Activated naive CD8-positive, alpha-beta T cell treated with anti-CD3 and anti-CD28 coated beads, Interleukin-2, amount 50 U/mL, for 24 hours (primary cell): ENCODE measurements around the gene CCDC192.

ENCODE experiments used
- ATAC-seq: fragments of 150-1000 bp; cut with Tn5 transposase; one replicate; pipeline ENCODE4 v1.10.0; 2021
- DNase-seq: peaks from one replicate; pipeline ENCODE4 v3.0.0; 2021
- H3K27ac Mint-ChIP-seq: one replicate; pipeline ENCODE4 v1.8.0; 2021; ENCODE audit warnings: mild to moderate bottlenecking, mixed read lengths
- H3K27me3 Mint-ChIP-seq: one replicate; pipeline ENCODE4 v1.8.0; 2021; ENCODE audit warnings: mixed read lengths
- H3K36me3 Mint-ChIP-seq: one replicate; pipeline ENCODE4 v1.8.0; 2021; ENCODE audit warnings: low read depth, mixed read lengths
- H3K4me1 Mint-ChIP-seq: one replicate; pipeline ENCODE4 v1.8.0; 2021; ENCODE audit warnings: mixed read lengths
- H3K4me3 Mint-ChIP-seq: one replicate; pipeline ENCODE4 v1.8.0; 2021; ENCODE audit warnings: mild to moderate bottlenecking, moderate library complexity, mixed read lengths
- H3K9me3 Mint-ChIP-seq: one replicate; pipeline ENCODE4 v1.8.0; 2021; ENCODE audit warnings: mixed read lengths

CCDC192 gene

DNA sequence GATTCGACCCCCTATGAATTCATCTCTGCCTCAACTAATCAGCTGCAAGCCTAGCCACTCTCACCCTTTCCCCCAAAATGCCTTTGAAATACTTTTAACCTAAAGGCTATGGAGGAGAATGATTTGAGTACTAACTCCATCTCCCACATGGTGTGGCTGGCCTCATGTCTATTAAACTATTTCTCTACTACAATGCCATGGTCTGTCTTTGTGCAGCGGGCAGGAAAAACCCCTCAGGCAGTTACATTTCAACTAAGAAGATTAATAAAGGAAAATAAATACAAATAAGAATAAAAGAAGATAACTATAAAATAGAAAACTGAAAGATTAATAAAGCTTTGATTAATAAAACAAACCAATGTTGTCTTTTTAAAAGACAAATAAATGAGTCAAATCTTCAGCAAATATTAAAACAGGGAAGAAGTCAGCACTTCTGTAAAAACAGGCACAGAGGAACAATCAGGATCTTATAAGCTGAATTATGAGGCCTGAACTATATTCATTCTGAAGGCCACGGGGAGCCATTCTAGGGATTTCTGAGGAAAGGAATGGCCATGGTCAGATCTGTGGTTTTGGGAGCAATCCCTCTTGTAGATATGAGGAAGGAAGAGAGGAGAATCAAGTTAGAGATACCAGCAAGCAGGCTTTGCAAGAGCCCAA is 264.3 kb downstream of the CCDC192 start:
- Mint-ChIP-seq H3K4me3 (no peak overlapping the region), H3K9me3 (peaks cover 5% of the 10 kb centered on the region), H3K36me3 (peaks cover 23% of the 10 kb centered on the region), H3K4me1 (no peaks in the 10 kb centered on the region), H3K27me3 (no peaks in the 10 kb centered on the region), H3K27ac (no peak overlapping the region)
- no peak for DNase-seq
- ATAC-seq: no peak

DNA sequence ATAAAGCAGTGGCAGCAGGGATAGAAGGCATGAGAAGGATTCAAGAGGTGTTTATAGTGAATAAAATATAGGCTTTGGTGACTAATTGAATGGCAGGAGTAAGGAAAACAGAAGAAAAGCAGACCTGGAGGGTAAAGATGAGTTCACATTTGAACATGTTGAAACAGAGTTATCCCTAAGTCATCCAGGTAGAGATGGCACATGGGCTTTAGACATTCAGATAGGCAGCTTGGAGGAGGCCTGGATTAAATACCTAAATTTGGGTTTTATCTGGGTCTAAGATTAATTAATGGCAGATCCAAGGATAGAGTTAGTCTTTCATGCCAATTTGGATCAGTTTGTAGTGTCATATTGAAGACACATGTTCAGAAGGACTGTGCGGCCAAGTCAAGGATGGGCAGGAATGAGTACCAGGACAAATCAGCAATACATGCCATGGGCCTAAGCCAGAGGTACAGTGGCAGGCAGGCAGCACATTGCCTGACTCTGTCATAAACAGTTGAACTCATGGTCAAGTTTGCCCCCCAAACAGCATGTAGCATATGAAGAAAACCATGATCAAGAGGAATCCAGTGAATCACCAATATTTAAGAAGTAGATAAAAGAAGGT is 264.9 kb downstream of the CCDC192 start:
- no peak overlapping the region for H3K4me3 Mint-ChIP-seq
- H3K27me3 Mint-ChIP-seq: no peaks in the 10 kb centered on the region
- DNase-seq (no peak), ATAC-seq (no peak)
- peaks cover 23% of the 10 kb centered on the region for H3K36me3 Mint-ChIP-seq
- no peaks in the 10 kb centered on the region for H3K4me1 Mint-ChIP-seq
- H3K27ac Mint-ChIP-seq: no peak overlapping the region
- peaks cover 5% of the 10 kb centered on the region for H3K9me3 Mint-ChIP-seq

DNA sequence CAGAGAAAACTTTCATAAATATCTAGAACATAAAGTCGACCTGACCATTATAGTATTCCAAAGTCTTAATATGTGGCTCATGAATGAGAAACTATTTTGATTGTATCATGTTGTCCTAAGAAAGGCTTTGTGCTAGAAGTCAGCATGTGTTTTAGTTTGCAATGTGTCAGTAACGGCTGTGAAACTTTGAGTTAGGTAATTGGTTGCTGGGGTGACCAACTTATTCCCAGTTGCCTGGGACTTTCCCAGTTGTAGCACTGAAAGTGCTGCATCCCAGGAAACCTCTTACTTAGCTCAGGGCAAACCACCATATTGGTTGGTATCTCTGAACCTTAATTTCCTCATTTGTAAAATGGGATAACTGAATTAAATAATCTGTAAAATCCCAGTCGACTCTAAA is 265.8 kb downstream of the CCDC192 start:
- no peak for DNase-seq
- no peak overlapping the region for H3K27ac Mint-ChIP-seq
- H3K27me3 Mint-ChIP-seq: no peaks in the 10 kb centered on the region
- no peak for ATAC-seq
- H3K36me3 Mint-ChIP-seq: peaks cover 23% of the 10 kb centered on the region
- H3K4me1 Mint-ChIP-seq: no peaks in the 10 kb centered on the region
- H3K9me3 Mint-ChIP-seq: peaks cover 5% of the 10 kb centered on the region
- H3K4me3 Mint-ChIP-seq: no peak overlapping the region

DNA sequence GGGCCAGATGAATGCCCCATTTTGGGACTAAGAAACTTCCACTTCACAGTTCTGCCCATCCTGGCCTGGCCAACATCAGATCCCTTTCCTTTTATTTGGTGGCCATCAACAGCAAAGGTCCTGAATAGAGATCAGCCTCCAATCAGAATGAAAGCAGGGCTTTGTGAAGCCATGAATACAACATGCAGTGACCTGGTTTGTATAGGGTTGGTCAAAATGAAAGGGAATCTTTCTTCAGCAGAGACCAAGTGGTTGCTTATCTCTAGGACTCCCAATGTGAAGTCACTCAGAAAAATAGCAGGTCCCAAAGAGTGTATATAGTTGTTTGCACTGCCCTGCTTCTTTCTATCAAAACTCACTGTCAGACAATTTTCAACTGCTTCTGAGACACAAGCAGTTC is 266.5 kb downstream of the CCDC192 start:
- Mint-ChIP-seq H3K36me3 (peaks cover 22% of the 10 kb centered on the region), H3K27ac (no peak overlapping the region), H3K4me1 (no peaks in the 10 kb centered on the region), H3K4me3 (no peak overlapping the region), H3K27me3 (no peaks in the 10 kb centered on the region), H3K9me3 (peaks cover 5% of the 10 kb centered on the region)
- DNase-seq: no peak
- ATAC-seq: no peak

DNA sequence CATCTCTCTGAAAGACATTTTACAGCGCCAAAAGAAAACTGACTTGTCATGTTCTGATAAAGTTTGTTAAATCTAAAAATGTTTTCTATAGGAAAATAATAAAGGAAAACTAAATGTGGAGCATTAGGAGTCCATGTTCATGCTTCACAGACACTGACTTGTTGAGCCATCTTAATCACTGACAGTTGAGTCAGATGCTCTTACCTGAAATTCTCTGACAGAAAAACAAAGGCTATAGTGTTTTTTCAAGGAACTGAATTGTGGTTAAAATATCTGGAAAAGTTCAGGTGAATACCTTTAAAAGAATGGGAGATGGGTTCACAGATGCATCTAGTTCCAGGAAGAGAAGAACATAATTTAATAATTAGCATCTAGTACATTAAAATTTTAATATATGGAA is 266.9 kb downstream of the CCDC192 start:
- H3K36me3 Mint-ChIP-seq: peaks cover 19% of the 10 kb centered on the region
- no peaks in the 10 kb centered on the region for H3K27me3 Mint-ChIP-seq
- peaks cover 5% of the 10 kb centered on the region for H3K9me3 Mint-ChIP-seq
- no peaks in the 10 kb centered on the region for H3K4me1 Mint-ChIP-seq
- DNase-seq (no peak), ATAC-seq (no peak)
- no peak overlapping the region for H3K4me3 Mint-ChIP-seq
- no peak overlapping the region for H3K27ac Mint-ChIP-seq

DNA sequence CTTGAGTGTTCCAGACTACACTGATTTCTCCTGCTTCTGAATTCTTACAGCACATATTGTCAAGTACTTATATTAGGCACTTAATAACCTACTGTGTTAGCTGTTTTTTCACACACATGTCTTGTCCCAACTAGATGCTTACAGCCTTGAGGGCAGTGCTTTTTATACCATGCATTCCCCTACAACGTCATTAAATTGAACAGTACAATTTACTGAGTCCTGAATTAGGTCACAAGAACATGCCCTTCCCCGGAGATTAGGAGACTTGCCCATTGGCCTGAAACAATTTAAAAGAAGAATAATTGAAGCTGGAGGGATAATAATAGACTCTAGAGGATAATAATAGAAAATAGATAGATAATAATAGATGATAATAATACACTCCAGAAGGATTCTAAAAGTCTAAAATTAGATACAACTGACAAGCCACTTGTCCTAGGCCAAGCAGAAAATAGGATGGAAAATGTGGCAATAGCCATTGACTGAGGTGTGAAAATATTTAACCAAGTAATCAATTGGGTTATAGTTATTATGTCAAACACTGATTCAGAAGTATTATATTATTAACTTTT is 267.7 kb downstream of the CCDC192 start:
- H3K4me1 Mint-ChIP-seq: no peaks in the 10 kb centered on the region
- ATAC-seq: no peak
- peaks cover 15% of the 10 kb centered on the region for H3K36me3 Mint-ChIP-seq
- no peak for DNase-seq
- H3K27me3 Mint-ChIP-seq: no peaks in the 10 kb centered on the region
- H3K27ac Mint-ChIP-seq: no peak overlapping the region
- H3K9me3 Mint-ChIP-seq: peaks cover 1% of the 10 kb centered on the region
- H3K4me3 Mint-ChIP-seq: no peak overlapping the region

DNA sequence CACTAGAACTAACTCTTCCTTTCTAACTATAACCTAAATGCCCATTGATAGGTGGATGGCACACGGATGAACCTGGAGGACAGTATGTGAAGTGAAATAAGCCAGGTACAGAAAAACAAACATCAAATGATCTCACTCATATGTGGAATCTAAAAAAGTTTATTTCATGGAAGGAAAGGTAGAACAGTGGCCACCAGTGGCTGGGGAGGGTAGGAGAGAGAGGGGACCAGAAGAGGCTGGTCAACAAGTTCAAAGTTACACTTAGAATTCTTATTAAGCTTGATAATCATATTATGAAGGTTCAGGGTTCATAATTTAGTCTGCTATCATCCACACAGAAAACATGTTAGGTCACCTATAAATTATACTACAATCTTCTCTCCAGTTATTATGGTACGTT is 272.8 kb downstream of the CCDC192 start:
- H3K9me3 Mint-ChIP-seq: no peaks in the 10 kb centered on the region
- H3K27ac Mint-ChIP-seq: no peak overlapping the region
- no peak overlapping the region for H3K4me3 Mint-ChIP-seq
- no peaks in the 10 kb centered on the region for H3K27me3 Mint-ChIP-seq
- H3K4me1 Mint-ChIP-seq: no peaks in the 10 kb centered on the region
- peaks cover 3% of the 10 kb centered on the region for H3K36me3 Mint-ChIP-seq
- no peak for DNase-seq
- no peak for ATAC-seq

DNA sequence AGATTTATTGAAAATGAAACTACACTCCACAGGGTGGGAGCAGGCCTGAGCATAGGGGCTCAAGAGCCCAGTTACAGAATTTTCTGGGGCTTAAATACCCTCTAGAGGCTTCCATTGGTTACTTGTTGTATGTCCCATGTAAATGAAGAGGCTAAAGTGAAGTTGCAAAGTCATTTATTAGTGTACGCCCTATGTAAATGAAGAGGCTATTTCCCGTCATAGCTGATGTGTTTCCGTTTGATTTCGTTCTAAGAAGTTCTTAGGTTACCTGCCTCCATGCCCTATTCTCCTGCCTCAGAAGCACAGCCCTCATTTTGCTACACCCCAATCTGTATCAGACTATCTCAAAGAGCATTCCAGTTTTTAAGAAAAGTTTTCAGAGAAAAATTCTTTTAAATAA is 273.3 kb downstream of the CCDC192 start:
- Mint-ChIP-seq H3K4me3 (no peak overlapping the region), H3K4me1 (no peaks in the 10 kb centered on the region), H3K36me3 (peaks cover 3% of the 10 kb centered on the region), H3K9me3 (no peaks in the 10 kb centered on the region), H3K27me3 (no peaks in the 10 kb centered on the region), H3K27ac (no peak overlapping the region)
- no peak for ATAC-seq
- no peak for DNase-seq

DNA sequence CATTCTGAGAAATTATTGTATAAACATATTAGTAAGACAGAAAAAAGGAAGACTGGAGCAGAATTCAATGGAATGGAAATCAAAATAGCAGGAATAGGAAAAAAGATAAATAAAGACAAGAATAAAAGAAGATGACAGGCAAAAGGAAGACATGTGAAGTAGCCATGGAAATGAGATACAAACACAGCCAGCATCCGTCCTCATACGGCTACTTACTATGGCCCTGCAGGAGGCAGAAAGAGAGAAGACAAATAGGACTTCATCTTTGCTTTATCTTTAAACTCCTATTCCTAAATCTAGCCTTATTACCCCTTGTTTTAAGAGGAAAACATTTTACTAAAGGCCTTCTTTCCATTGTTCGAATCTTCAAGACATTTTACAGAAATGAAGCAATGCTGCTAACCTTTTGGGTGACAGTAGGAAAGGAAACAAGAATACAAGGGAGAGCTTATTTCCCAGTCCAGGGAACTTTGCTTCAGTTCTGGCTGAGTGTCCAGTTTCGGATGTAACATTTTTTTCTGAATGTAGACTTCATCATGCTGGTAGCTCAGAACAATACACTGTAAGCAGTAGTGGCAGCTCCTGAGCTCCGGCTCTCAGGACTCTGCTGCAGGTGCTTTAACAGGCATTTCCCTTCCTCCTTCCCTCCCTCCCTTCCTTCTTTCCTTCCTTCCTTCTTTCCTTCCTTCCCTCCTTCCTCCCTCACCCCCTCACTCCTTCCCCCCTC is 274.0 kb downstream of the CCDC192 start:
- ATAC-seq (no peak), DNase-seq (no peak)
- Mint-ChIP-seq H3K4me3 (no peak overlapping the region), H3K9me3 (no peaks in the 10 kb centered on the region), H3K36me3 (peaks cover 2% of the 10 kb centered on the region), H3K27ac (no peak overlapping the region), H3K4me1 (no peaks in the 10 kb centered on the region), H3K27me3 (no peaks in the 10 kb centered on the region)

DNA sequence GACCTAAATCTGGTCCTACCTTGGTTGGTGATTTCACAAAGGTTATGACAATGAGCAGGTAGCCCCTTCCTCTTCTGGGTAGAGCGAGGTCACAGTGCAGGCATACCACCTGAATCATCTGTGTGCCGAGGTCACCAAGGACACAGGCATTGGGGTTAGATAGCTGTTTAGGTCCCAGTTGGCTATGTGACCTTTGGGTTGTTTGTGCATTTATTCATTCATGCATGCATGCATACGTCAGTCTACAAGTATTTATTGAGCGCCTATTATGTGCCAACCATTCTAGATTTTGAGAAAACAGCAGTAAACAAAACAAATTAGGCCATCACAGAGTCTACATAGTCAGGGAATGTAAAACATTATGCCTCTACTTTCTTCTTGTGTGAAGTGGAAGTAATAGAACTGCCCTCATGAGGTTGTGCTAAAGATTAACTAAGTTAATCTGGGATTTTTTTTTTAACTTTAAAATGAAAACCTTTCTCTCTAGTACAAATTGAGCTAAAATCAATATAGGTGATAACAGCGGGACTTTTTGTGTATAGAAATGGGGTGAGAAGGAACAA is 275.6 kb downstream of the CCDC192 start:
- Mint-ChIP-seq H3K4me3 (no peak overlapping the region), H3K27me3 (no peaks in the 10 kb centered on the region), H3K4me1 (no peaks in the 10 kb centered on the region), H3K9me3 (no peaks in the 10 kb centered on the region), H3K36me3 (no peaks in the 10 kb centered on the region), H3K27ac (no peak overlapping the region)
- ATAC-seq (no peak), DNase-seq (no peak)

DNA sequence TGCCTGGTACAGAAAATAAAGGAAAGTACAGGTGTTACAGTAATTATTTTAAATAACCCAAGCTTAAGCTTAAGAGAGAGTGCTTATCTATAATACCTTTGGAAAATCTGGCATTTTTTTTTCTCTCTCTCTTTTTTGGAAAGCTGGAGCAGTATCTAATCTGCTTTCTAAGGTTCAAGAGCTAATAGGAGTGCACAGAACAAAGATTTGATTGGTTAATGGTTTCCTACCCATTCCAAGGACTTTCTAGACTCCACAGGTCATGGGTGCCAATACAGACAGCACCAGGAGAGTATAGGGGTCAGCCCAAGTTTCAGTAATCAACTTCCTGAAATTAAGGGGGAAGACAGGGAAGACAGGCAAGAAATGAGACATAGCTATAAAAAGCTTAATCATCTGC is 276.3 kb downstream of the CCDC192 start:
- H3K4me3 Mint-ChIP-seq: no peak overlapping the region
- no peaks in the 10 kb centered on the region for H3K4me1 Mint-ChIP-seq
- DNase-seq: no peak
- no peak overlapping the region for H3K27ac Mint-ChIP-seq
- H3K9me3 Mint-ChIP-seq: no peaks in the 10 kb centered on the region
- ATAC-seq: no peak
- no peaks in the 10 kb centered on the region for H3K36me3 Mint-ChIP-seq
- H3K27me3 Mint-ChIP-seq: no peaks in the 10 kb centered on the region

DNA sequence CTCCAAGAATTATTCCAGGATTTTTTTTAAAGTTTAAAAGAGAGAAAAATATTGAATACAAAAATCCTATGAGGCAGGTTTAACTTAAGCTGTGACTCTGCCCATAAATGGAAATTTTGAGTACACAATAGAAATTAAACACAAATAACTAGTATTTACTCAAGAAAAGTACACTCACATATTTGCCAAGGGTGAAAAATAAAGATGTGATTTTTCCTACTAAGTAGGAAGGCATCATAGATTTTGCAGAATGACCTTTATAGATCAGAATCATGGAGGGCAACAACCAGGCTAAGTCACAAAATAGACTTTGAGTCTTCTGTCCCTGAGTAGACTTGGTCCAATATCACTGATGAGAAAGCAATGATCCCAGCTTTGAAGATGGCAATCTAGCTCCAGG is 277.7 kb downstream of the CCDC192 start:
- Mint-ChIP-seq H3K27me3 (no peaks in the 10 kb centered on the region), H3K9me3 (no peaks in the 10 kb centered on the region), H3K4me1 (no peaks in the 10 kb centered on the region), H3K36me3 (no peaks in the 10 kb centered on the region), H3K27ac (no peak overlapping the region), H3K4me3 (no peak overlapping the region)
- no peak for ATAC-seq
- DNase-seq: no peak

DNA sequence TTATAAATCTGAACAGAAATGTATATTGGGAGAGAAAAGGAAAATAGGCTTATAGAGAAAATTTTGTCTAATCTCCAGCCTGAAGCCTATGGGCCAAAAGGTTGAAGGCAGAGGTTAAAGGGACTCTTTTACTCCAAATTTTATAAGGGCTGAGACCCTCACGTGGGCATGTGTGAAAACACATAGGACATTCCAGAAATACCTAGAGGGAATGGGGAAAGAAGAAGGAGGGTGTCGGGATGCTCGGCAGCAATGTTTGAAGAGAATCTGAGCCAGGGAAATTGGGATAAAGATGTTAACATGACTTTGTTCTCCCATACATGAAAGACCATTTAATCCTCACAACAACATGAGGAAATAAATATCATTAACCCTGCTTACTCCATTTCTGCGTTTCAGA is 278.3 kb downstream of the CCDC192 start:
- Mint-ChIP-seq H3K4me1 (no peaks in the 10 kb centered on the region), H3K4me3 (no peak overlapping the region), H3K9me3 (no peaks in the 10 kb centered on the region), H3K27me3 (no peaks in the 10 kb centered on the region), H3K27ac (no peak overlapping the region), H3K36me3 (no peaks in the 10 kb centered on the region)
- no peak for DNase-seq
- ATAC-seq: no peak

DNA sequence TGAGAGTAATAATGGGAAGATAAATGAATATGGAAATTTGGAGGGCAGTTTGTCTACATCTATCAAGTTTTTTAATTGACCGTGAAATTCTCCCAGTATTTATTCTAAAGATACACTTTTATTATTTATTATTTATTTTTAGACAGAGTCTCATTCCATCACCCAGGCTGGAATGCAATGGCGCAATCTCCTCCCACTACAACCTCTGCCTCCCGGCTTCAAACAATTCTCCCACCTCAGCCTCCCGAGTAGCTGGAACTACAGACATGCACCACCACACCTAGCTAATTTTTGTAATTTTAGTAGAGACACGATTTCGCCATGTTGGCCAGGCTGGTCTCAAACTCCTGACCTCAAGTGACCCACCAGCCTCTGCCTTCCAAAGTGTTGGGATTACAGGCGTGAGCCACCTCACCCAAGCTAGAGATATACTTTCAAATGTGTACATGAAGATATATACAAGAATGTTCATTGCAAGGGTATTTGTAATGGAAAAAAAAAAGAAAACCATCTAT is 282.7 kb downstream of the CCDC192 start:
- no peak for ATAC-seq
- H3K27ac Mint-ChIP-seq: no peak overlapping the region
- H3K4me3 Mint-ChIP-seq: no peak overlapping the region
- no peaks in the 10 kb centered on the region for H3K36me3 Mint-ChIP-seq
- H3K27me3 Mint-ChIP-seq: no peaks in the 10 kb centered on the region
- peaks cover 8% of the 10 kb centered on the region for H3K9me3 Mint-ChIP-seq
- no peaks in the 10 kb centered on the region for H3K4me1 Mint-ChIP-seq
- DNase-seq: no peak
